ENCODE data around the gene ZNF341. TPM values are rescaled to one million over a fixed set of nuclear protein-coding genes. Genes with fewer than 3 reads are reported as not detected.

Gene ZNF341
- total RNA-seq, 4 donors from 2014 or later = 1.7 to 4.4 (median 2.9) TPM

DNA sequence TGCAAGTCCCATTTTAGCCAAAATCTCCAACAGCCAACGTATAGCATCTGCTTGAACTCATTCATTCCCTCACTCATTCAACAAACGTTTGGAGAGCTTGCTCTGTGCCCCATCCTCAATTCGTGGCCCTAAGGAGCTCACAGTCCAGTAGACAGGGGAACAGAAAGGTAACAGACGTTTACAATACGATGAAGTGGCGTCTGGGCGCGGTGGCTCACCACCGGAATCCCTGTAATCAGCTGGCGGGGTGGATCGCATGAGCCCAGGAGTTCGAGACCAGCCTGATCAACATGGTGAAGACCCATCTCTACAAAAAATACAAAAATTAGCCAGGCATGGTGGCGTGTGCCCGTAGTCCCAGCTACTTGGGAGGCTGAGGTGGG, 44.8 kb upstream of the ZNF341 start:
- TF ChIP-seq POLR2A (IDR thresholded peaks at IDR 0.05) (no peak), EP300 (IDR thresholded peaks at IDR 0.05) (no peak), CTCF (IDR thresholded peaks at IDR 0.05) (no peak), POLR2AphosphoS5 (IDR thresholded peaks at IDR 0.05) (no peak)
- Histone ChIP-seq H3K4me3 (no peak overlapping the region), H3K9me3 (no peaks in the 10 kb centered on the region), H3K27ac (peak overlapping the region in 3 of 4 donors; percentile 67 to 75 (median 73)), H3K36me3 (no peaks in the 10 kb centered on the region), H3K27me3 (no peaks in the 10 kb centered on the region), H3K4me1 (peaks cover 0 to 25% (median 9%) of the 10 kb centered on the region in 3 donors)
- ATAC-seq = no peak
- WGBS, 2 donors (ENCODE audit: low coverage in 1 of 2) = 72 to 95% methylated on average over 7 to 8 of the region's 14 CpGs

DNA sequence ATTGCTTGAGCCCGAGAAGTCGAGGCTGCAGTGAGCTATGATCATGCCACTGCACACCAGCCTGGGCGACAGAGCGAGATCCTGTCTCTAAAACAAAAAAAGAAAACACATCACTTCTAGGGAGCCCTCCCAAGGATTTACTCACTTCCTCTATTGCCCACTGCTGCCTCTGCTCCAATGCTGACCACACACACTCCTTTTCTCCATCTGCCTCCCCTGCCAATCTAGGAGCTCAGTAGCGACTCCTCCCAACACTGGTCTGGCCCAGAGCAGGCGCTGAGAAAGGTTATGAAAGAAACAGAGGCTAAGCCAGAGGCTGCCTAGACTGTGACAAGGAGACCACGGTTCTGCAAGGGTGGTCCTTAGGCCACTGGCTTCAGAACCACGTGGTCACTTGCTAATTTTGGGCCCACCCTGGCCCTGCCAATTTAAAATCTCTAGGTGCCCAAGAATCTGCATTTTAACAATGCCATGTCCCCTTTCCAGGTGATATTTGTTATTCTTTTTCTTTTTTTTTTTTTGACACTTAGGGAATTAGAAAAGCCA, 44.4 kb upstream of the ZNF341 start:
- peaks cover 0 to 25% (median 9%) of the 10 kb centered on the region in 3 donors for H3K4me1 ChIP-seq
- WGBS, 2 donors (ENCODE audit: low coverage in 1 of 2) = 68 to 79% methylated on average over 4 to 8 of the region's 8 CpGs
- no peak overlapping the region for H3K4me3 ChIP-seq
- H3K27ac ChIP-seq = no peak overlapping the region
- H3K36me3 ChIP-seq = no peaks in the 10 kb centered on the region
- TF ChIP-seq POLR2A (IDR thresholded peaks at IDR 0.05) = no peak
- no peak for ATAC-seq
- H3K27me3 ChIP-seq = no peaks in the 10 kb centered on the region
- H3K9me3 ChIP-seq = no peaks in the 10 kb centered on the region

GRCh38 chr20:33687993-33688937, 43.5 kb upstream of the ZNF341 start:
- no peak for ATAC-seq
- Histone ChIP-seq H3K4me1 (peaks cover 0 to 25% (median 9%) of the 10 kb centered on the region in 3 donors), H3K27ac (no peak overlapping the region), H3K36me3 (no peaks in the 10 kb centered on the region), H3K9me3 (no peaks in the 10 kb centered on the region), H3K27me3 (no peaks in the 10 kb centered on the region), H3K4me3 (no peak overlapping the region)
- WGBS, 2 donors (ENCODE audit: low coverage in 1 of 2) = 60 to 93% methylated on average over 1 to 2 of the region's 3 CpGs
- TF ChIP-seq CTCF (IDR thresholded peaks at IDR 0.05) (no peak), POLR2AphosphoS5 (IDR thresholded peaks at IDR 0.05) (no peak), POLR2A (IDR thresholded peaks at IDR 0.05) (no peak), EP300 (IDR thresholded peaks at IDR 0.05) (no peak)

GRCh38 chr20:33688938-33689424, 42.8 kb upstream of the ZNF341 start:
- WGBS, 2 donors (ENCODE audit: low coverage in 1 of 2) = 40 to 83% methylated on average over 1 of the region's 3 CpGs
- TF ChIP-seq POLR2A (IDR thresholded peaks at IDR 0.05) (no peak), EP300 (IDR thresholded peaks at IDR 0.05) (no peak), POLR2AphosphoS5 (IDR thresholded peaks at IDR 0.05) (no peak), CTCF (IDR thresholded peaks at IDR 0.05) (no peak)
- no peak overlapping the region for H3K27ac ChIP-seq
- H3K36me3 ChIP-seq = no peaks in the 10 kb centered on the region
- no peaks in the 10 kb centered on the region for H3K27me3 ChIP-seq
- H3K9me3 ChIP-seq = no peaks in the 10 kb centered on the region
- ATAC-seq = no peak
- H3K4me1 ChIP-seq = peaks cover 0 to 30% (median 9%) of the 10 kb centered on the region in 3 donors
- no peak overlapping the region for H3K4me3 ChIP-seq

GRCh38 chr20:33689493-33689892, 42.3 kb upstream of the ZNF341 start:
- no peak overlapping the region for H3K4me3 ChIP-seq
- TF ChIP-seq CTCF (IDR thresholded peaks at IDR 0.05) = no peak
- no peak for TF ChIP-seq POLR2A (IDR thresholded peaks at IDR 0.05)
- no peak for TF ChIP-seq POLR2AphosphoS5 (IDR thresholded peaks at IDR 0.05)
- no peak for TF ChIP-seq EP300 (IDR thresholded peaks at IDR 0.05)
- no peak overlapping the region for H3K27ac ChIP-seq
- WGBS, 2 donors (ENCODE audit: low coverage in 1 of 2) = 100% methylated on average over 1 of the region's 1 CpG; no CpG with 5 or more reads in 1 of the 2 donors
- H3K36me3 ChIP-seq = no peaks in the 10 kb centered on the region
- no peaks in the 10 kb centered on the region for H3K9me3 ChIP-seq
- ATAC-seq = no peak
- peaks cover 0 to 31% (median 9%) of the 10 kb centered on the region in 3 donors for H3K4me1 ChIP-seq
- H3K27me3 ChIP-seq = no peaks in the 10 kb centered on the region
